ENCODE data around the gene YPEL4.

YPEL4 gene

GRCh38 chr11:57630171-57630570 is 19.5 kb downstream of the YPEL4 start:
- no peak for DNase-seq

GRCh38 chr11:57626895-57627294 is 22.8 kb downstream of the YPEL4 start:
- no peak for DNase-seq

GRCh38 chr11:57624864-57625263 is 24.8 kb downstream of the YPEL4 start:
- no peak for DNase-seq

- DNase-seq: no peak
Observed at GRCh38 chr11:57622263-57622662, 27.4 kb downstream of the YPEL4 start.

GRCh38 chr11:57620467-57620866 is 29.2 kb downstream of the YPEL4 start:
- no peak for DNase-seq

GRCh38 chr11:57619331-57619730 is 30.4 kb downstream of the YPEL4 start:
- DNase-seq: no peak

GRCh38 chr11:57618438-57618837 is 31.3 kb downstream of the YPEL4 start:
- no peak for DNase-seq

GRCh38 chr11:57616595-57616994 is 33.1 kb downstream of the YPEL4 start:
- no peak for DNase-seq

GRCh38 chr11:57615308-57615707 is 34.4 kb downstream of the YPEL4 start:
- DNase-seq: no peak

- DNase-seq: no peak
Observed at GRCh38 chr11:57614234-57614772, 35.4 kb downstream of the YPEL4 start.

GRCh38 chr11:57610170-57610569 is 39.5 kb downstream of the YPEL4 start:
- no peak for DNase-seq

- DNase-seq: no peak
Observed at GRCh38 chr11:57605028-57605420, 44.7 kb downstream of the YPEL4 start.

GRCh38 chr11:57604296-57605027 is 45.2 kb downstream of the YPEL4 start:
- DNase-seq: no peak

GRCh38 chr11:57601297-57601696 is 48.4 kb downstream of the YPEL4 start:
- DNase-seq: no peak

- no peak for DNase-seq
Observed at GRCh38 chr11:57599381-57599780, 50.3 kb downstream of the YPEL4 start.

GRCh38 chr11:57598831-57599155 is 50.9 kb downstream of the YPEL4 start:
- DNase-seq: no peak

GRCh38 chr11:57597916-57598830 is 51.5 kb downstream of the YPEL4 start:
- no peak for DNase-seq

- DNase-seq: no peak
Observed at GRCh38 chr11:57597461-57597915, 52.2 kb downstream of the YPEL4 start, which contains the start of gene SERPING1. SERPING1 (plus strand) TSS chr11:57597685; CDS start chr11:57598271, 586 bp downstream.

- no peak for DNase-seq
Observed at GRCh38 chr11:57596266-57596885, 53.3 kb downstream of the YPEL4 start.

Data from stimulated activated naive CD4-positive, alpha-beta T cell treated with Interleukin-2 at 50 U/mL for 16 hours (primary cell).